HG03025 (cell line): ENCODE data around the gene SLC9A9.

Source experiments
- ATAC-seq: cut with Tn5 transposase; IDR thresholded peaks from one replicate; pipeline ENCODE4 v1.9.1; 2021; ENCODE audit warnings: mild to moderate bottlenecking, moderate library complexity; ENCODE audit not compliant: unreplicated experiment, low FRiP score

The SLC9A9 gene

DNA sequence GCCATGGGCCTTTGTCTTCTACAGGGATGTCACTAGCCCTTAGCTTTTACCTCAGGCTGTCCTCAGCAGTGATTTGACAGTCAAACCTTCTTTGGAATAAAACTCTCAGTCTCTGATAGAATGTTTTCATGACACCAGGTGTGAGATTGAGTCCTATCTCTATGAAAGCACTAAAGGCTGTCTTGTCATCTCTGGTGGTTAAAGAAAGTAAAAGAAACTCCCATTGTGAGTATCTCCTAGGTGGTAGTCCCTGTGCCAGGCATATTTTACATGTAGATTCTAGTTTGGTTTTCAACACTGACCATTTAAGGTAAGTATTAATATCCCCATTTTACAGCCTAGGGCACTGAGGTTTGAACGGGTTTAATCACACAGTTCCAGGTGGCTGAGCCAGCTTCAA, 368.5 kb downstream of the SLC9A9 start:
- no peak for ATAC-seq

GRCh38 chr3:143478115-143478693, 370.1 kb downstream of the SLC9A9 start:
- ATAC-seq: no peak

DNA sequence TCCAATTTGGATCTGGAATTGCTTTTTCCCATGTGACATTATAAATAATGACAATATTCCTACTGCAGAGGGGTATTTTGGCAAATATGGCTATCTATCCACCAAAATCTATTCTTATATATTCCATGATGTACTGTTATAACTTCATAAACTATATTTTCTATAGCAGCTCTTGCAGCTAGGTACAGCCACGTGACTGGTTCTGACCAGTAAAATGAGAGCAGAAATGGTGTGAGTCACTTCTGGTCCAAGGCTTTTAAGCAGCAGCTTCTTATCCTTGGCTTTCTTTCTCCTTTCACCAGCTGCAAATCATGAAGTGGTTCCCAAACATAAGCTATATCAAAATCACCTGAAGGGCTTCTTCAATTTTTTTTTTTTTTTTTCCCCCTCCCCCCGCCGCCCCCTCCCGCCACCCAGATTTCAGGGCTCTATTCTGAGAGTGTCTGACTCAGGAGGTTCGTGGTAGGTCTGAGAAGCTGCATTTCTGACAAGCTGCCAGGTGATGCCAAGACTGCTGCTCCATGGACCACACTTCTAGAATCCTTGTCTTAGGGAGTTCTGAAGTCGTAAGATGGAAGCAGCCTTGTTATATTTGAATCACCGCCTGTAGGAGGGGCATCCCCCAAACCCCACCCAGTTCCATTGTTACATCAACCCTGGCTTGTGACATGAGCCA, 371.2 kb downstream of the SLC9A9 start:
- no peak for ATAC-seq

- no peak for ATAC-seq
These were observed 372.3 kb downstream of the SLC9A9 start for GRCh38 chr3:143475981-143476380.

- no peak for ATAC-seq
These were observed 375.3 kb downstream of the SLC9A9 start for GRCh38 chr3:143472731-143473523.

DNA sequence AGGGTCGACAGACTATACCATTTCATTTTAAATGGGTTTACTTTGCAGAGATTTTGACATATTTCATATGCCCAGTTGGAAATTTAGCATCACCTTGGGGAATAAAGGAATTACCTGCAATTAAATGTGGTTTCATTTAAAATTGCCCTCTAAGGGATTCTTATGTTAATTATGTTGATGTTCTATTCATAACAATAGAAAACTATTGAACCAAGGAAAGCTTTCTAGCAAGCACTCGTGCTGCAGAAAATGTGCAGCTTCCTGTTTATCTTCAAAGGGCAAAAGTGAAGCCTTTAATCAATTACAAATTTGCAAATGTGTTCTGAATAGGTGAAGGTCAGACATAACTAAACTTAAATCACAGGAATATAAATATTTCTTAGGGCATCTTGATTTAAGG, 376.6 kb downstream of the SLC9A9 start:
- no peak for ATAC-seq

DNA sequence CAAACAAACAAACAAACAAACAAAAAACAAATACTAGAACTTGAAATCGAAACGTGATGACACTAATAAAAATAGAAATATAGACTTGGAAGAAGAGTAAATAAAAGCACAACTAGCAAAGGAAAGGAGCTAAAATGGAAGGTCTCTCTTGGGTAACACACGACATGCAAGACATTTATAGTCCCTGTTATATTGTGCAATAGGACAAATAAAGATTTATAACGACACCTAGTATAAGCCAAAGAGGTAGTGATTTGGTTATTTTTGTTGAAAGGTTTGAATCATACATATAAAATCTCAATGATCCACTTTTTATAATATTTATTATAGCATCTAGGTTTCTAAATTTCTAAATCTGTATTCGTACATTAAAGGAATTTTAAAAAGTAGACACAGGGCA, 379.1 kb downstream of the SLC9A9 start:
- no peak for ATAC-seq

DNA sequence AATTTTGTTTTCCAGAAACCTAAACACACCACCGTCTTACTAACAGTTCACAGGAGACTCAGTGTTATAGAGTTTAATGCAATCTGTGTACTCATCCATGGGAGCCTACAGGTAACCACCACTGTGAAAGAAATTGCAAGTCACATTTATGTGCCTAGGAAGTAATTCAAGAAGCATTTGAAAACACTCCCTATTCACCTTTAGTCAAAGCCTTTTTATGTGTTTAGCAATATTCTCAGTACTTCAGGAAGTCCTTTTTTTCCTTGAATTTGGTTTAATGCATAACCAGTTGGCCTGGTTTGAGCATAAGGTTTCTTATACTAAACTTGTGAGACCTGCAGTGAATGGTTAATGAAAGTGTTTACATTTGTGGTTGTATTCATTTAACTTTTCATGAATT, 382.6 kb downstream of the SLC9A9 start:
- ATAC-seq: no peak

- no peak for ATAC-seq
These were observed 383.4 kb downstream of the SLC9A9 start for GRCh38 chr3:143464850-143465249.

- ATAC-seq: no peak
These were observed 392.8 kb downstream of the SLC9A9 start for GRCh38 chr3:143455480-143455879.

- no peak for ATAC-seq
These were observed 397.6 kb downstream of the SLC9A9 start for GRCh38 chr3:143450632-143451031.

DNA sequence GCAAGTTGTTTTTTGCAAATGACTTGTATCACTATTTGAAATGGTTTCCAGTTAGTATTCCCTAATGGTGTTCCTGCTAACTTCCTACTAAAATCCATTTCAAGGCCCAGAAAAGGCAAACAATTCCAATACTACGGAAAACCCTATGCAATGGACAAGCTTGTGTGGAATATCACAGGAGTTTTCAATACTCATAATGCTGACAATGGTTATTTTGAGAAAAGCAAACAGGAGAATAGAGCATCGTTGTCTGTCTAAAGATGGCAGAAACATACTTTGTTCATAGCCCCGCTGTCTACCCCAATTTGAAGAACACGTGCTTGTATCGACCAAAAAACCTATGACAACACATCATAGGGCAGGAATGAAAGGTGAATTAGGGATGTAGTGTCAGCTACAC, 400.8 kb downstream of the SLC9A9 start:
- no peak for ATAC-seq

DNA sequence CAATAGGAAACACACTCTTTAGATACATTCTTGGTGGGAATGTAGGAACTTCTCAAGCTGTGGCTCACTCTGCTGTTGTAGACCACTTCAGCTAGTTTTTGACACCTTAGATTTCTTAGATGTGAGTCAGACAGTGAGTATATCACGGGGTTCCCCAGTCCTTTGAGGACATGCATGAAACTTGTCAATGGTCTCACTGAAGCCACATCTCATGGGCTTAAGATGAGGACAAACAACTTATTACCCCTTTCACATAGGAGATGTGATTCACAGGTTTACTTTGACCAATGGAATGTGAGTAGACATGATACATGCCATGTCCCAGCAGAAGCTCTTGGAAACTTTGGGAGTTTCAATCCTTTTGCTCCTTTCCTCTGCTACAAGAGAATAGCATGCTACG, 403.1 kb downstream of the SLC9A9 start:
- no peak for ATAC-seq

DNA sequence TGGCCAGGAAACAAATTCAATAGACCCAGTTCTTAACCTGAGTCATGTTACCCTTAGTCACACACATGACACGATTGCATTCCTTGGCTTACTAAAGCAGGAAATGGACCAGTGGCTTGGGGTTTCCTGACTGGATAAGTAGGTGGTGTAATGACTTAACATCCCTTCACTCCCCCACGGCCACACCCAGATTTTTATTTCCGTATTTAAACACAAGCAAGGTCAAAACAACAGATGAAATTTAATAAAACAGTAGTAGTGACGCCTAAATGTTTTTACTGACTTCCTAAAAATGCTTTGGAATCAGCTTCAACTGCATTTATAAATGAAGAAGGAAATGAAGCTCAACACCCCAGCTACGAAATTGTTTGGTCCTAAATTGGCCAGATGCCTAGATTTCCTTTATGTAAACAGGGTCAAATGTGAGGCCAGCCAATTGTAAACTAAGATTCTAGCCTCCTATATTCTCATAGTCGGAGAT, 404.4 kb downstream of the SLC9A9 start:
- no peak for ATAC-seq

DNA sequence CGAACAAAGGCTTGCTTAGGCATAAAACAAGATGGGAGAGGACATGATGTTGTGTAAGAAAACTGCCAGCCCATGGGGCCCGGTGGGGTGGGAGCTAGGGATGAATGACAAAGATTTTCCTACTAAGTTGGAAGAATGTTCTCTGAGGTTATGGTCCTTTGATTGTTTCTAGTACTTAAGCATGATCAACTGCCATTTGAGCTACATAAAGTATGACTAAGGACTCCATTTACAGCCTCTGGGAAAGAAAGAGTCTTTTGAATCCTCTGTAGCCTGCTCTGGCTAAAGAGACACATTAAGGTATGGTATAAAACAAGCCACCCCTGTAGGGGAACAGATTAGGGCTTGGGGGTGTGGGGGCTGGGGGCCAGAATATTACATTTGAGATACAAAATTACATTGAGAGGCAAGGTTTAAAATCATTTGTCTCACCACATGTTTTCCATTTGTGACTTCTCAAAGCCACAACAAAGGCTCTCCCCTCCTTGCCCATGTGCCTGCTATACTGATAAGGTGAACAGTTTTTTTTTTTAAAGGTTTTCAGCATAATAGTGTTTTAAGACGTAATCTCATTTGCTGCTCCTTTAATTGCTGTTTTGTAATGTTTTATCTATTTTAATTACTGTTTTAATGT, 405.3 kb downstream of the SLC9A9 start:
- no peak for ATAC-seq

GRCh38 chr3:143441516-143442171, 406.6 kb downstream of the SLC9A9 start:
- ATAC-seq: no peak

DNA sequence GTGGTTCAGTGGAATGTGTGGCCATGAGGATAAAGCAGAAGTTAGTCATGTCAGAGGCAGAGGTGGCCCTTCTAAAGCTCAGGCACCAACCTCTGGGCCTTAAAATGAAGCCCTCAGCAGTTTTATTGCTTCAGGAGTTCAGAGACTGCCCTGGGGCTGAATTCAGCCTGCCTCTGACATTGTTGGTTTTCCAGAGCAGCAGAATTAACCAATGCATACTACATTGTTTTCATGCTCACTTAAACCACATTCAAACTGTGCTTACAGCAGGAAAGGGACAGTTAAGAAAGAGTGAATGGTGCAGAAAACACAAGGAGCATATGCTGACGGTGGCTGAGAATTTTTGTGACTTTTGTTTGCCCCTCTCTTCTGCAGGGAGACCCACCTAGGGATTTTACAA, 408.5 kb downstream of the SLC9A9 start:
- ATAC-seq: no peak

GRCh38 chr3:143437405-143437804, 410.9 kb downstream of the SLC9A9 start:
- ATAC-seq: no peak

DNA sequence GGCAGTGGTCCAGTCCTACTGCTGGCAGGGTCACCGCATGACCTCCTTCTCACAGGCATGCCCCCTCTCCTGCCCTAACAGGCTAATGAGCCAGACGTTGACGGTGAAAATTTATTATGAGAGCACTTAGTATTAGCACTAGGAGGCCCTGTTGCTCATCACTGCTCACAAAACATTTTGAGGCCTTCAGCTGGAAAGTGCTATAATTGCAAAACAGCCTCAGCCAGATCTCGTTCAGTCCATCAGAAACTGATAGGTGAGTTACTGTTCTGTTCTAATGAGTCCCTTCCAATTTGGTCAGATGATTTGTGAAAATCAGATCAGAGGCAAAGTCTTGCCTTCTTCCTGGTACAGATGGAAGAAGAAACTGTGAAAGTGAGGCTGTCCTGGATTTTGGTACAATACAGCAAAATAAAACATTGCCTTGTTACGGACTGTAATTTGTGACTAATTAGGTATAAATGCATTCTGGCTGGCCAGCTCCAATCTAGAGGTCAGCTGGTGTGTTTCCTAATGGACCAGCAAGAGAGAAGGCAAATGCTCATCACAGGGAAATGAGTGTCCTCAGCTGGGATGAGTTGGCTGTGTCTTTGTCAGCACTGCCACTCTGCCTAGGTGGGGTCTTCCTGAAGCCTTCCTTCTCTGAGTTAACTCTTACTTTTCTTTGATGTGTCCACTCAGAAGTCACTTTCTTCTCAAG, 411.9 kb downstream of the SLC9A9 start:
- ATAC-seq: no peak

GRCh38 chr3:143433787-143434378, 414.4 kb downstream of the SLC9A9 start:
- no peak for ATAC-seq
